NCI-H1417 treated with DMSO at 0.1 percent for 48 hours (cell line): ENCODE data around the gene GAB4.

Source experiments
- DNase-seq: peaks from one replicate; lab custom pipeline; 2025; lab: John Stamatoyannopoulos, UW

GAB4 gene

GRCh38 chr22:16988257-16988656 is 19.8 kb downstream of the GAB4 start:
- DNase-seq, result no peak

- DNase-seq, result no peak
Measured at GRCh38 chr22:16987822-16988221, 20.2 kb downstream of the GAB4 start.

GRCh38 chr22:16975155-16975885 is 32.7 kb downstream of the GAB4 start:
- no peak for DNase-seq

GRCh38 chr22:16974298-16975084 is 33.5 kb downstream of the GAB4 start:
- no peak for DNase-seq

- no peak for DNase-seq
Measured at GRCh38 chr22:16973591-16974297, 34.3 kb downstream of the GAB4 start.

- DNase-seq, result no peak
Measured at GRCh38 chr22:16972311-16972710, 35.7 kb downstream of the GAB4 start.

GRCh38 chr22:16970446-16970845 is 37.6 kb downstream of the GAB4 start:
- no peak for DNase-seq

GRCh38 chr22:16969508-16970327 is 38.3 kb downstream of the GAB4 start:
- no peak for DNase-seq

GRCh38 chr22:16968218-16968595 is 39.8 kb downstream of the GAB4 start:
- no peak for DNase-seq

GRCh38 chr22:16967453-16968217 is 40.4 kb downstream of the GAB4 start:
- DNase-seq, result no peak

GRCh38 chr22:16966251-16966650 is 41.8 kb downstream of the GAB4 start:
- DNase-seq, result no peak

- DNase-seq, result no peak
Measured at GRCh38 chr22:16965560-16965959, 42.5 kb downstream of the GAB4 start.

GRCh38 chr22:16965083-16965482 is 42.9 kb downstream of the GAB4 start:
- DNase-seq, result no peak

- DNase-seq, result no peak
Measured at GRCh38 chr22:16964366-16964765, 43.7 kb downstream of the GAB4 start.

- DNase-seq, result no peak
Measured at GRCh38 chr22:16963189-16963945, 44.7 kb downstream of the GAB4 start.

- no peak for DNase-seq
Measured at GRCh38 chr22:16962501-16962900, 45.5 kb downstream of the GAB4 start.

GRCh38 chr22:16961477-16962186 is 46.4 kb downstream of the GAB4 start:
- DNase-seq, result no peak

- no peak for DNase-seq
Measured at GRCh38 chr22:16960884-16961249, 47.2 kb downstream of the GAB4 start.

- DNase-seq, result no peak
Measured at GRCh38 chr22:16960220-16960883, 47.7 kb downstream of the GAB4 start.
